GM19372 (cell line): ENCODE measurements around the gene EIF5AL1.
A peak's percentile ranks its signal among the peaks of the same experiment; 100 is the strongest.
"Not testable (repeated sequence)": the region's sequence is repeated elsewhere in the genome, so short reads cannot be mapped to it uniquely, and the experiment has no call there.

Experiments
- ATAC-seq: cut with Tn5 transposase; IDR thresholded peaks from one replicate; pipeline ENCODE4 v1.9.1; 2021; ENCODE audit warnings: mild to moderate bottlenecking, low read depth, moderate library complexity; ENCODE audit not compliant: unreplicated experiment

Gene EIF5AL1

GRCh38 chr10:79509306-79509933 lies 2.9 kb upstream of the EIF5AL1 start:
- not testable (repeated sequence) for ATAC-seq

- ATAC-seq, result not testable (repeated sequence)
Measured at GRCh38 chr10:79509934-79510508, 2.3 kb upstream of the EIF5AL1 start.

DNA sequence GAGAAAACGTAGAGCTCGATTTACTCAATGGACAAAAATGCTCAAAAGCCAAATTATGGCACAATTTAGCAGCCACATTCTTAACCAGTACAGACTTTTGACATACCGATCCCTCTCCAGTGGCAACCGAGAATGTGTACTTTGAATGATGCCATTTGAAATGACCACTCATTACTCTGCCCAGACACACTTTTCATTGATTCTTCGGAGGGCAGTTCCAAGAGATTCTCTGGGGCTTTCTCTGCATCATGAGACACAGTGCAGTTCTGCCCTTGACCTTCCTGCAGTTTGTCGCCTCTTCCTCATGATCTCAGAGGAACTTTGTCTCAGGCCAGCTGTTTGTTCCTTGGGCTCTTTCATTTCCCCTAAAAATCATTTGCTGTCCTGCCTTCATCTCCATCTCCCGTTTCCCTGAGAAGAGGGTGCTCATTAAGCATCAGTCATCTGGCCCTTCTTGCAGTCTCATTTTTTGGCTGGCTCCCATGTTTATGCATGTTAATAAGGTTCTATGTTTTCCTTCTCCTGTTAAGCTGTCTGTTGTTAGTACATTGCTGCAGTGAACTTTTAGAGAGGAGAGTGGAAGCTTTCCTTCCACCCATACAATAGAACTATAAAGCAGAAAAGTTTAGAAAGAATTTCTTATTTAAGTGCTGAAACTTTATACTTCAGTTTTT lies 4.3 kb downstream of the EIF5AL1 start:
- ATAC-seq, result not testable (repeated sequence)

DNA sequence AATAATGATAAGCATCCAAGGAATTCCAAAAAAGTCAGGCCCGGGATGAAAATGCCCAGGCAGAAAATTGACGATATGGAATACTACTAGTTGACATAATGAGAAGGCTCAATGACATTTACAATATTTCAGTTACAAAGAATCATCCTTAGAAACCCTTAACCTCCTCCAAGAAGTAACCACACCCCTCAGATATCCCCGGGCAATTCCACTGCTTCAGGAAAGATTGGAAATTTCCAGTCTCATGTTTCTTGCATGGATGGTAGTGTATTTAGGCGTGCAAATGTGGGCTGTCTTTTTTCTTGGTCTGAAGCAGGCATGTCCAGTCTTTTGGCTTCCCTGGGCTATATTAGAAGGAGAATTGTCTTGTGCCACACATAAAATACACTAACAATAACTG lies 5.2 kb downstream of the EIF5AL1 start:
- ATAC-seq, result not testable (repeated sequence)

DNA sequence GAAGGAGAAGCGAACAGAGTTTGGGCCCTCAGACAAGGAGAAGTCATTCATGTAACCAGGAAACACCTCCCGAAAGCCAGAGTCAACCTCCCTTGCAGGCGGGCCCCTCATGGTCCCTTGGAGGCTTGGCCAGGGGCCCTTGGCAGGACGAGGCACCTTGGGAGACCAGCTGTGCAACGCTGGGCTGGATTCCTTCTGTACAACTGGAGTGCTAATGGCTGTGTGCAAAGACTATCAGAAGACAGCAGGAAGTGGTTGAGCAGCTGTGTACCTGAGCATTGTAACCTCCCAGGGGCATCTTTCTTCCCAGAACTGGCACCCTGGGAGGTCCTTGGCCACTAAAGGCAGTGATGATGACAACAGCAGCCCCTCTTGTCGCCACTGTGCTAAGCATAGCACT lies 9.4 kb downstream of the EIF5AL1 start:
- ATAC-seq, result not testable (repeated sequence)

GRCh38 chr10:79522464-79522863 lies 10.1 kb downstream of the EIF5AL1 start:
- not testable (repeated sequence) for ATAC-seq

DNA sequence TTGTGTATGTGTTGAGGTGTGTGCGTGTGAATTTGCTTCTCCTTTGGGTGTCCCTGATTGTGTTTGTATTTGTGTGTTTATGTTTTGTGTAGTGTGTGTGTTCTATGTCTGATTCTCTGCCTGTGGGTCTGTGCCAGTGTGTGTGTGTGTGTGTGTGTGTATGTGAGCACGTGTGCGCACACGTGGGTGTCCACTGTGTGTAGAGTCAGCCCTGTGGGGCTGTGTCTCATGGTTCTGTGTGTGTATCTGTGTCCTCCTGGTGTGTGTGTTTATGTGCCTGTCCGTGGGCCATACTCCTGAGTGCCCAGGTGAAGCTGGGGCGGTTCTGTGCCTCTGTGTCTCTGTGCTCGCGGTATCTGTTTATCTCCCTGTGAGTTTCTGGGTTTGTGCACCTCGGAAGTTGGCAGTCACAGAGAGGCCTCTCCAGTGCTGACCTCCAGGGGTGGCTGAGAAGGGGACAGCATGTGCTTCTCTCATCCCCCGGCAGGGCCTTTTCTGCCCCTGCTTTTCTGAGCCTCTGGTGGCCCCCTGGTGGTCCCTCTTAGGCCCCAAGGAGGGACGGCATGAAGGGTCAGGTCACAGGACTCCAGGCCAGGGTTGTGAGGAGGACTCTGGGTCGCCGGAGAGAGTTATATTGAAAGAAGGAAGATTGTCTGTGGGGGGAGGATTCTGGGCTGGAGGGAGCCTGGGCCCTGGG lies 11.0 kb downstream of the EIF5AL1 start:
- ATAC-seq, result not testable (repeated sequence)

GRCh38 chr10:79525049-79525710 lies 12.8 kb downstream of the EIF5AL1 start:
- ATAC-seq, result peak; percentile 86

DNA sequence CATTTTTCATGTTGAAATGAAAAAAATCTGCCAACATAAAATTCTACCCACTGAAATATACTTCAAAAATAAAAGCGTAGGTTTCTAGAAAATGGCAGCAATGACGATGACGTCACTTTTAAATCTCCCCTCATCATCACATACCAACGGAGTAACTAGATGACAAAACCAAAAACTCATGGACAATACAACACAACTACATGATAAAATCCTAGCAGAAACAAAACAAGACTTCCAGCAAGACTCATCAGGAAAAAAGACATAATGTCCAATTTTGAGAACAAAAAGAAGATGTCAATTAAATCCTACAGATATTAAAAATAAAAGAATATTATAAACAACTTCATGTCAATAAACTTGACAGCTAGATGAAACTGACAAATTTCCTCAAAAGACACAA lies 15.9 kb downstream of the EIF5AL1 start:
- not testable (repeated sequence) for ATAC-seq

- ATAC-seq, result not testable (repeated sequence)
Measured at GRCh38 chr10:79533142-79533902, 21.0 kb downstream of the EIF5AL1 start.

DNA sequence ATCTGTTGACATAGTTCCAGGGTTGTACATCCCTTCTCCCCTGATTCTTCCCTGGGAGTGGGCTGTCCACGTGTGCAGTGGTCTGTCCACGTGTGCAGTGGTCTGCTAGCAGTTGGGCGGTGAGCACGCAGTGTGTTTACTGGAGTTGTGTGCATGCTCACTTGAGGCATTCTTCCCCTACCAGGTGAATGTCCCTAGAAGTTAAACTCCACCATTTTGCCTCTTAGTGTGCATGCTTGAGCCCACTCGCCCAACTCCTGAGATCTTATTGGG lies 21.5 kb downstream of the EIF5AL1 start:
- ATAC-seq, result not testable (repeated sequence)

- ATAC-seq, result not testable (repeated sequence)
Measured at GRCh38 chr10:79538311-79538710, 26.0 kb downstream of the EIF5AL1 start.

- peak; percentile 76 for ATAC-seq
Measured at GRCh38 chr10:79540930-79541329, 28.6 kb downstream of the EIF5AL1 start.

DNA sequence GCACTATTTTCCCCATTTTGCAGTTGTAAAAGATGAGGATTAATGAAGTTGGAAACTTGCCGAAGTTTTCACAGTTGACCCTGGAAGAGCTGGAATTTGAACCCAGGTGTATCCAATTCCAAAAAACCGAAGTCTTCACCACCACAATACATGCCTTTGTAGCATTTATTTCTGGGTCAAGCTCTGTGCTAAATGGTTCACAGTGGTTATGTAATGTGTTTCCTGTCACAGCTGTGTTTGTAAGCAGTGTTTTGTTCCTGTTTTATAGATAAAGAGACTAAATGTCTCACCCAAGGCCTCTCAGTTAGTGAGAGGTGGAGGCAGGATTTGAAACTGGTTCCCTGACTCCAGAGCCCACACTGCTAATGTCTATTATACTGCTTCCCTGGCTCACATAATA lies 30.3 kb downstream of the EIF5AL1 start:
- no peak for ATAC-seq

- not testable (repeated sequence) for ATAC-seq
Measured at GRCh38 chr10:79544408-79544807, 32.1 kb downstream of the EIF5AL1 start.

GRCh38 chr10:79544926-79545659 lies 32.8 kb downstream of the EIF5AL1 start:
- not testable (repeated sequence) for ATAC-seq

GRCh38 chr10:79547128-79547527 lies 34.8 kb downstream of the EIF5AL1 start:
- ATAC-seq, result not testable (repeated sequence)

- no peak for ATAC-seq
Measured at GRCh38 chr10:79547973-79548372, 35.6 kb downstream of the EIF5AL1 start.

DNA sequence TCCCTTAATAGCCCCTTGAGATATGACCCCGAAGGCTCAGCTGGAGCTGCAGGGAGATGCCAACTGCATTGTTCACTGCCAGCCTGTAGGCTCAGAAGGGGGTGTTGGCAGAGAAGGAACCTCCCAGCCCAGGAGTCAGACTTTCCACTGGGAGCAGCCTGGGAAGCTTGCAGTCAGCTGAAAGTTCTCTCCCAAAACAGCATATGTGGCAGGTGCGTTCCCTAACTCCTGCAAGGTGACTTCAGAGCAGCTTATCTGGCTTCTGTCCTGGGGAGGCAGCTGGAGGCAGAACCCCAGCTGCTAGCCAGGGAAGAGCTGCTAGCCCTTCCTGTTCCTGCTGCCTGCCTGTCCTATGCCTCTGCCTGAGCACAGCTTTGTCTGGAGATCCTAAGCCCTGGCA lies 39.8 kb downstream of the EIF5AL1 start:
- no peak for ATAC-seq
